OCI-LY1 (cell line): ENCODE measurements around the gene URB2.

Experiments used
- H2AFZ ChIP-seq: fragments of 200-600 bp; sonication (generic), shearing (Covaris generic); 2 replicates; pipeline ENCODE4 v1.6.0; 2014; ENCODE audit warnings: antibody characterized with exemption, mild to moderate bottlenecking, low read length
- H3F3A ChIP-seq: fragments of 200-600 bp; sonication (generic), shearing (Covaris generic); 2 replicates; pipeline ENCODE4 v1.6.0; 2014; ENCODE audit warnings: mild to moderate bottlenecking, antibody characterized with exemption, low read length, moderate library complexity; ENCODE audit not compliant: insufficient read depth
- H3K27ac ChIP-seq: fragments of 200-600 bp; sonication (generic); 2 replicates; pipeline ENCODE4 v1.5.1; 2014; ENCODE audit warnings: low read length, mixed run types, mild to moderate bottlenecking, low read depth; ENCODE audit not compliant: poor library complexity, severe bottlenecking
- H3K27me3 ChIP-seq: fragments of 200-600 bp; sonication (generic); 2 replicates; pipeline ENCODE4 v1.6.0; 2014; ENCODE audit warnings: antibody characterized with exemption, mild to moderate bottlenecking, low read length, moderate library complexity; ENCODE audit not compliant: insufficient read depth
- H3K36me3 ChIP-seq: fragments of 200-600 bp; sonication (generic); 2 replicates; pipeline ENCODE4 v1.6.1; 2014; ENCODE audit warnings: mild to moderate bottlenecking, antibody characterized with exemption, low read length, moderate library complexity, mixed read lengths; ENCODE audit not compliant: insufficient read depth
- H3K4me1 ChIP-seq: fragments of 200-600 bp; sonication (generic); 2 replicates; pipeline ENCODE4 v1.5.1; 2014; ENCODE audit warnings: mild to moderate bottlenecking, low read length, moderate library complexity; ENCODE audit not compliant: insufficient read depth, severe bottlenecking
- H3K4me2 ChIP-seq: fragments of 200-600 bp; sonication (generic), shearing (Covaris generic); 2 replicates; pipeline ENCODE4 v1.6.1; 2014; ENCODE audit warnings: low read length
- H3K4me3 ChIP-seq: fragments of 200-600 bp; sonication (generic); 2 replicates; pipeline ENCODE4 v1.5.1; 2014; ENCODE audit warnings: low read length, low read depth, mild to moderate bottlenecking, mixed read lengths; ENCODE audit not compliant: poor library complexity, severe bottlenecking
- H3K79me2 ChIP-seq: fragments of 200-600 bp; shearing (Covaris generic); 2 replicates; pipeline ENCODE4 v1.6.1; 2016; ENCODE audit warnings: mixed run types, low read length, mixed read lengths; ENCODE audit not compliant: insufficient read depth
- H3K9ac ChIP-seq: fragments of 200-600 bp; sonication (generic), shearing (Covaris generic); 2 replicates; pipeline ENCODE4 v1.6.1; 2014; ENCODE audit warnings: mild to moderate bottlenecking, low read length, mixed read lengths
- H3K9me2 ChIP-seq: fragments of 200-600 bp; sonication (generic), shearing (Covaris generic); 2 replicates; pipeline ENCODE4 v1.6.1; 2014; ENCODE audit warnings: low read depth, mild to moderate bottlenecking, low read length, mixed read lengths
- H3K9me3 ChIP-seq: fragments of 200-600 bp; shearing (Covaris generic); 2 replicates; pipeline ENCODE4 v1.6.1; 2014; ENCODE audit warnings: low read length, mixed read lengths
- H4K20me1 ChIP-seq: fragments of 200-600 bp; sonication (generic), shearing (Covaris generic); 2 replicates; pipeline ENCODE4 v1.6.0; 2016; ENCODE audit warnings: mild to moderate bottlenecking, low read length; ENCODE audit not compliant: insufficient read depth
- CTCF ChIP-seq: fragments of 200-600 bp; sonication (generic), shearing (Covaris generic); IDR thresholded peaks from 2 replicates; pipeline ENCODE4 v1.5.1; 2017; ENCODE audit warnings: mild to moderate bottlenecking, antibody characterized with exemption, low read length, moderate library complexity, mixed read lengths
- EZH2 ChIP-seq: fragments of 200-600 bp; sonication (generic), shearing (Covaris generic); IDR thresholded peaks from 2 replicates; pipeline ENCODE4 v1.8.0; 2017; ENCODE audit warnings: borderline replicate concordance, mixed run types, mild to moderate bottlenecking, antibody characterized with exemption, low read length, moderate library complexity, mixed read lengths

The URB2 gene

DNA sequence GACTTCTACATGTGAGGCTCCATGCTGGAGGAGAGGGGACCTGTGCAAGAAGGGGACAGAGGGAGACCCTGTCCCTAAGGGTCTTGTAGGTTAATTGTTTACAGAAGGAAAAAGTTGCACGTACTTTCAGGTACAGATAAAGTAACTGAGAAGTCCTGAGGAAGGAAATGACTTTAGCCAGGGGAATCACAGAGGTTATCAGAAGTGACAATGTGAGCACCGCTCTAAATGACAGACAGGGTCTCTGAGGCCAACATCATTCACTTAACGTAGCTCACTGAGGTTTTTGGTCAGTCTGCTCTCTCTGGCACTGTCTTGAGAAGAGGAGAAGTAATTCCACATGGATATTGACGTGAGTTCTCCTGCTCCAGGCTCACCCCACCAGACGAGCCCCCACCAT, 12.1 kb upstream of the URB2 start:
- Histone ChIP-seq H3K27ac (no peak overlapping the region), H2AFZ (no peak overlapping the region), H3K9me3 (no peaks in the 10 kb centered on the region), H3F3A (no peaks in the 10 kb centered on the region), H3K4me2 (no peak overlapping the region), H3K9me2 (no peaks in the 10 kb centered on the region), H3K4me1 (no peaks in the 10 kb centered on the region), H3K79me2 (peaks cover 41% of the 10 kb centered on the region), H3K4me3 (no peak overlapping the region), H3K36me3 (peaks cover 63% of the 10 kb centered on the region), H3K27me3 (no peaks in the 10 kb centered on the region), H4K20me1 (no peaks in the 10 kb centered on the region), H3K9ac (no peak overlapping the region)
- TF ChIP-seq CTCF (no peak), EZH2 (no peak)

- H3K4me3 ChIP-seq = no peak overlapping the region
- H3K9ac ChIP-seq = no peak overlapping the region
- no peaks in the 10 kb centered on the region for H3K4me1 ChIP-seq
- H3K27ac ChIP-seq = no peak overlapping the region
- H3K79me2 ChIP-seq = peaks cover 49% of the 10 kb centered on the region
- no peaks in the 10 kb centered on the region for H4K20me1 ChIP-seq
- no peak for TF ChIP-seq EZH2
- no peak for TF ChIP-seq CTCF
- H3K4me2 ChIP-seq = no peak overlapping the region
- H3K27me3 ChIP-seq = no peaks in the 10 kb centered on the region
- peaks cover 55% of the 10 kb centered on the region for H3K36me3 ChIP-seq
- no peaks in the 10 kb centered on the region for H3K9me3 ChIP-seq
- H3F3A ChIP-seq = no peaks in the 10 kb centered on the region
- H2AFZ ChIP-seq = no peak overlapping the region
- H3K9me2 ChIP-seq = no peaks in the 10 kb centered on the region
Observed at GRCh38 chr1:229614701-229615100, 11.3 kb upstream of the URB2 start.

DNA sequence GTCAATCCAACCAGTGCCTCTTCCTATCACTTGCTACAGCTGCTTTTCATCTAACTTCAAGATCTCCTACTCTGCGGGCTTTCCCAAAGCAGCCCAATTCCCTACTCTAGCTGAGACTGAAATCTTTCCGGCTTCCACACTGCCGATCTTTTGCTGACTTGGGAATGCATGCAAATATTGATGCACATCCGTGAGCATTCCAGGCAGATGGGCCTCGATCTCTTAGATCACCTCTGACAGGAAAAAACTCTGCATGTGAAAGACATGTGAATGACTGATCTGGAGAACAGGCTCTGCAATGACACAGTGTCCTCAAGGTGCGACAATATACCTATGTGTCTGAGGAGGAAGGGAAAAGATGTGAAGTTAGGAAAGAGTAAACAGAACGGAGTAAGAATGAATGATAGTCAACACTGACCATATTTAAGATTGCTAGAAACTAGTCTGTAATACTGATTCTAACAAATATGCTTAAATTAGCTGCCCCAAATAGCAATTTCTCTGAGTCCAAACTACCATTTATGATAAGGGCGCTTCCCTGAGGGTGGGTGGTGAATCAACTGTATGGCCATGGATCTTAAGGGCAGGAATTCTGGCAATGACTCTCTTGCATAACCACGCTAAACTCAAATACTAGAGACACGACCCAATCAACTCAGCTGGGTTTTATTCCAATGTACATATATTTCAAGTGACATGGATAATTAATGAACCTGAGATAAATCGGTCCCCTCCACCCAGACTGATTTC, 8.5 kb upstream of the URB2 start:
- Histone ChIP-seq H3K79me2 (peaks cover 77% of the 10 kb centered on the region), H3K4me2 (no peak overlapping the region), H3K9me3 (no peaks in the 10 kb centered on the region), H3K36me3 (peaks cover 27% of the 10 kb centered on the region), H4K20me1 (no peaks in the 10 kb centered on the region; the same call in 1 of the 2 replicates), H3F3A (no peaks in the 10 kb centered on the region), H3K4me3 (no peak overlapping the region), H3K4me1 (no peaks in the 10 kb centered on the region), H3K27ac (no peak overlapping the region), H2AFZ (no peak overlapping the region), H3K9me2 (no peaks in the 10 kb centered on the region), H3K9ac (no peak overlapping the region), H3K27me3 (no peaks in the 10 kb centered on the region)
- TF ChIP-seq EZH2 = no peak
- no peak for TF ChIP-seq CTCF
